ENCODE results near the gene SHQ1.

Gene SHQ1

DNA sequence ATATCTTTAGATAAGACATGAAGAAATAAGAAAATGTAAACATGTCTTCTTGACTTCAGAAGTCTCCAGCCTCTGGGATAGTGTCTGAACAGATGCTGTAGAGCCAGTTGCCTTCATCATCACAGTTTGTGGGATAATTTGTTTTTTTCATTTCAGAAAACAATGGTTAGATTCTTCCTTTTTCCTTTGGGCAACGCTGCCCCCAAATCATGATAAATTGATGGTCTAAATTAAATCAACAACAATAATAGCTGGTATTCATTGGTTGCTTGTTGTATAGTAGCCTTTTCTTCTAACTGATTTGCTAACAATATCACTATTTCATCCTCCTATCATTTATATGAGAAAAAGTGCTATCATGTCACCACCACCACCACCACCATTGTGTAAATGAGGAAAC, 12.6 kb upstream of the SHQ1 start:
- no peaks in the 10 kb centered on the region for H3K9me3 ChIP-seq (ENCODE audit: low read depth, low read length)
- no peak overlapping the region for H3K4me3 ChIP-seq
- no peak overlapping the region for H3K27ac ChIP-seq
- H3K36me3 ChIP-seq (ENCODE audit: insufficient read depth, low read length): no peaks in the 10 kb centered on the region
- no peak overlapping the region for H3K9ac ChIP-seq (ENCODE audit: insufficient read length)
- DNase-seq (ENCODE audit: low read depth, low spot score): no peak
- TF ChIP-seq EZH2 (IDR thresholded peaks at IDR 0.05): no peak
- no peak for TF ChIP-seq POLR2AphosphoS5 (IDR thresholded peaks at IDR 0.05; ENCODE audit: borderline replicate concordance, low read depth, low read length)
- TF ChIP-seq FOXP2 (optimal IDR thresholded peaks at IDR 0.05; ENCODE audit: control extremely low read depth, extremely low read length, insufficient read depth): no peak

DNA sequence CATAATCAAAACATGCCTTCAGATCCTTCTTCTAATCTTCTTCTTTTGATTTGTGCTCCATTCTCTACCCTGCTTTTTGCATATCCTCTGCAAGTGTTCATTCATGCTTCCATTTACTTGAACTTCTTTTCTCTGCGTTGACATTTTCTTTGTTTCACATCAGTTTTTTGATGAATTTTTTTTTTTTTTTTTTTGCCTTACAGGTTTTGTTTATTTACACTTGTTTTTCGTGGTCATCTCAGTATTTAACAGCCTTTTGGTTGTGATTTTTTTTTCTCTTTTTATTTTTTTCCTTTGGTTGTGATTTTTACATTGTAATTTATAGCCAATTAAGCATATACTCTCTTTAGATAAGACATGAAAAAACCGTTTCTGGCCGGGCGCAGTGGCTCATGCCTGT, 11.8 kb upstream of the SHQ1 start:
- TF ChIP-seq POLR2AphosphoS5 (IDR thresholded peaks at IDR 0.05; ENCODE audit: borderline replicate concordance, low read depth, low read length) (no peak), FOXP2 (optimal IDR thresholded peaks at IDR 0.05; ENCODE audit: control extremely low read depth, extremely low read length, insufficient read depth) (no peak), EZH2 (IDR thresholded peaks at IDR 0.05) (no peak)
- H3K9me3 ChIP-seq (ENCODE audit: low read depth, low read length): no peaks in the 10 kb centered on the region

DNA sequence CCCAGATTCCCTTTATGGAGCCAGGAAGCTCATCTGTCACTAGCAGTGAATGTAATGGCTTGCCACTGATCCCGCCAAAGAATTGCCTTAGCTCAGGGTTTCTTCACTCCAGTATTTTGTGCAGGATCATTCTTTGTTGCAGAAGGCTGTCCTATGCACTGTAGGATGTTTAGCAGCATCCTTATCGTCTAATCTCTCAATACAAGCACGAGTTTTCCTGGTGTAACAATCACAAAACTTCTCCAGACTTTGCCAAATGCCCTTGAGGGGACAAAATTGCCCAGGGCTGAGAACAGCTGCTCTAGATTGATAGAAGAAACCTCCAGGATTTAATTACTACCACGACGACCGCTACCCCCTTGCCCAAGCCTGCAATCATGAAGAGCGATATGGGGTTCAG, 6.8 kb upstream of the SHQ1 start:
- no peak for TF ChIP-seq EZH2 (IDR thresholded peaks at IDR 0.05)
- TF ChIP-seq FOXP2 (optimal IDR thresholded peaks at IDR 0.05; ENCODE audit: control extremely low read depth, extremely low read length, insufficient read depth): no peak
- TF ChIP-seq POLR2AphosphoS5 (IDR thresholded peaks at IDR 0.05; ENCODE audit: borderline replicate concordance, low read depth, low read length): no peak

More for the DNA sequence above, 11.8 kb upstream of the SHQ1 start:
- Histone ChIP-seq H3K27ac (no peak overlapping the region), H3K36me3 (ENCODE audit: insufficient read depth, low read length) (no peaks in the 10 kb centered on the region), H3K9ac (ENCODE audit: insufficient read length) (no peak overlapping the region), H3K4me3 (no peak overlapping the region)
- DNase-seq (ENCODE audit: low read depth, low spot score): no peak

DNA sequence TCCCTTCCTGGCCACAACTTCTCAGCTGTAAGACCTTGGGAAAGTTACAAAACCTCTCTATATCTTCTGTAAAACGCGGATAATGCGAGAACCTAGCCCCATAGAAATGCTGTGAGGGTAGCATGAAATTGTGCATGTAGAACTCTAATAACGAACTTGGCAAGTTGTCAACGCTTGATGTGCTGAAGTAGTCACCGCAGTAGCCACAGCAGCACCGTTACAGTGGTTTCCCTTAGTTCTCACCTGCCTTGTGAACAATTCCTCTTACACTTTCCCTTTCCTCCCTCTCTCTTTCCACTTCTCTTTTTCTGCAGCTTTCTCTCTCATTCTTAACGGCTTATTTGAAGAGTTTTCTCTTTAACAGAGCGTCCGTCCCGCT, 447 bp upstream of the SHQ1 start:
- H3K27ac ChIP-seq: no peak overlapping the region
- H3K9me3 ChIP-seq (ENCODE audit: low read depth, low read length): no peaks in the 10 kb centered on the region
- H3K9ac ChIP-seq (ENCODE audit: insufficient read length): no peak overlapping the region
- TF ChIP-seq FOXP2 (optimal IDR thresholded peaks at IDR 0.05; ENCODE audit: control extremely low read depth, extremely low read length, insufficient read depth) (no peak), POLR2AphosphoS5 (IDR thresholded peaks at IDR 0.05; ENCODE audit: borderline replicate concordance, low read depth, low read length) (no peak), EZH2 (IDR thresholded peaks at IDR 0.05) (no peak)
- H3K4me3 ChIP-seq: peak overlapping the region; percentile 86
- H3K36me3 ChIP-seq (ENCODE audit: insufficient read depth, low read length): no peaks in the 10 kb centered on the region
- DNase-seq (ENCODE audit: low read depth, low spot score): no peak

More for the DNA sequence above, 6.8 kb upstream of the SHQ1 start:
- no peak for DNase-seq (ENCODE audit: low read depth, low spot score)
- Histone ChIP-seq H3K9me3 (ENCODE audit: low read depth, low read length) (no peaks in the 10 kb centered on the region), H3K9ac (ENCODE audit: insufficient read length) (no peak overlapping the region), H3K27ac (no peak overlapping the region), H3K36me3 (ENCODE audit: insufficient read depth, low read length) (no peaks in the 10 kb centered on the region), H3K4me3 (no peak overlapping the region)

DNA sequence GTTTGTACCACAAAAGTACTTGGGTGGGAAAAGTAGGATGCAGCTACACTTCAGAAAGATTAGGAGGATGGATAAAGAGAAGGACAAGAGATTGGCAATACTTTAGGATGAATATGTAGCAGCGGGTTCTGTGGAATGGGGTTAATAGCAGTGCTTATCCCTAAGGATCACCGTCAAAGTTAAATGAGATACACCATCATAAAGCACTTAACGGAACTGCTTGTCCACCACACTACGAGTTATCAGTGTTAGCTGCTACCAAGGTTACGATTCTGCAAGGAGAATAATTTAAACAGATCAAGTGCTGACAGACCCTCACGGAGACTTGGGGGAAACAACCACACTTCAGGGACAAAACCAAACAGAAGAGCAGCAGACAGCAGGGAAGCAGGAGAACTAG, 963 bp downstream of the SHQ1 start:
- TF ChIP-seq POLR2AphosphoS5 (IDR thresholded peaks at IDR 0.05; ENCODE audit: borderline replicate concordance, low read depth, low read length) (no peak), FOXP2 (optimal IDR thresholded peaks at IDR 0.05; ENCODE audit: control extremely low read depth, extremely low read length, insufficient read depth) (no peak), EZH2 (IDR thresholded peaks at IDR 0.05) (no peak)
- no peak overlapping the region for H3K27ac ChIP-seq
- H3K9me3 ChIP-seq (ENCODE audit: low read depth, low read length): no peaks in the 10 kb centered on the region
- H3K36me3 ChIP-seq (ENCODE audit: insufficient read depth, low read length): no peaks in the 10 kb centered on the region
- H3K9ac ChIP-seq (ENCODE audit: insufficient read length): peak overlapping the region; percentile 64
- H3K4me3 ChIP-seq: peak overlapping the region; percentile 86
- DNase-seq (ENCODE audit: low read depth, low spot score): no peak

DNA sequence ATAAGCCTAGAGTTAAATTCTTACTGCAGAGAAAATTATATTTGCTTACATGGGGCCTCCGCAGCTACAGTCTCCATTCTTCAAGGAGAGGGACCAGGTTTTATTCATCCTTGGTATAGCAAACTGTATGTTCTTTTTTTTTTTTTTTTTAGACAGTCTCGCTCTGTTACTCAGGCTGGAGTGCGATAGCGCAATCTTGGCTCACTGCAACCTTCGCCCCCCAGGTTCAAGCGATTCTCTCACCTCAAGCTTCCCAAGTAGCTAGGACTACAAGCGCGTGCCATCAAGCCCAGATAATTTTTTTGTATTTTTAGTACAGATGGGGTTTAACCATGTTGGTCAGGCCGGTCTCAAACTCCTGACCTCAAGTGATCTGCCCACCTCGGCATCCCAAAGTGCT, 2.1 kb downstream of the SHQ1 start:
- H3K9me3 ChIP-seq (ENCODE audit: low read depth, low read length): no peaks in the 10 kb centered on the region
- no peak for TF ChIP-seq EZH2 (IDR thresholded peaks at IDR 0.05)
- no peak for TF ChIP-seq FOXP2 (optimal IDR thresholded peaks at IDR 0.05; ENCODE audit: control extremely low read depth, extremely low read length, insufficient read depth)
- TF ChIP-seq POLR2AphosphoS5 (IDR thresholded peaks at IDR 0.05; ENCODE audit: borderline replicate concordance, low read depth, low read length): no peak
- DNase-seq (ENCODE audit: low read depth, low spot score): no peak
- H3K36me3 ChIP-seq (ENCODE audit: insufficient read depth, low read length): peaks cover 11% of the 10 kb centered on the region
- no peak overlapping the region for H3K9ac ChIP-seq (ENCODE audit: insufficient read length)
- H3K4me3 ChIP-seq: no peak overlapping the region
- H3K27ac ChIP-seq: no peak overlapping the region

DNA sequence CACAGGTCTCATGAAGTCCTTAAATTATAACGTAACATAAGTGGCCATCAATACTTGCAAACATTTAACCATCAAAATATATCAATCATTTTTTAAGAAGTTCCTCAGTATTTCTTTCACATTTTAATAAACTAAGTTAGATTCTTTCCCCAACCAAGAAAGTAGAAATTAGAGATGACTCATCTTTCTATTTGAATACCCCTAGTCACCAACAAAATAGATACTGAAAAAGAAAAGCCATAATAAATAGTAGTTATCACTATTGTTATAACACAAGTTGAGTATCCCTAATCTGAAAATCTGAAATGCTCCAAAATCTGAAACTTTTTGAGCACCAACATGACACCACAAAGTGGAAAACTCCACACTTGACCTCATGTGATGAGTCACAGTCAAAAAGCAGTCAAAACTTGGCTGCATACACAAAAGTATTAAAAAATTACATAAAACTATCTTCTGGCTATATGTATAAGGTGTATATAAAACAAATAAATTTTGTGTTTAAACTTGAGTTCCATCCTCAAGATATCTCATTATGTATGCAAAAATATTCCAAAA, 3.7 kb downstream of the SHQ1 start:
- Histone ChIP-seq H3K9ac (ENCODE audit: insufficient read length) (no peak overlapping the region), H3K36me3 (ENCODE audit: insufficient read depth, low read length) (peaks cover 17% of the 10 kb centered on the region), H3K27ac (no peak overlapping the region), H3K9me3 (ENCODE audit: low read depth, low read length) (no peaks in the 10 kb centered on the region), H3K4me3 (no peak overlapping the region)
- DNase-seq (ENCODE audit: low read depth, low spot score): no peak
- TF ChIP-seq FOXP2 (optimal IDR thresholded peaks at IDR 0.05; ENCODE audit: control extremely low read depth, extremely low read length, insufficient read depth) (no peak), EZH2 (IDR thresholded peaks at IDR 0.05) (no peak), POLR2AphosphoS5 (IDR thresholded peaks at IDR 0.05; ENCODE audit: borderline replicate concordance, low read depth, low read length) (no peak)

DNA sequence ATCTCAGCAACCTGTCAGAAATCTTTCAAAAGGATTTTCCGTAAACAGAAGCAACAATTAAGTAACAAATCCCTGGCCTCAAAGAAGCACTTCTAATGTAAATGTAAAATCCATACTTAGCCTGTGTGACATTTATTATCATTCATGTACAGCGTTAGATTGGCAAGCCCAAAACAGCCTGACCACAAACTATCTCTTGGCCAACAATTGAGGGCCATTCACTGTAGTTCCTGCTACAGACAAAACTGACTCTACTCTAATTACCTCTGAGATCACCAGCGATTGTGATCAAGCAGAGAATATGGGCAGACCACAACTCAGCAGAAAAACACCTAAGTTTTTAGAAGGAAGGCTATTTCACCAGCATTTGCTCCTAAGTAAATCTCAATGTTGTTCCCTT, 9.2 kb downstream of the SHQ1 start:
- Histone ChIP-seq H3K9me3 (ENCODE audit: low read depth, low read length) (no peaks in the 10 kb centered on the region), H3K4me3 (no peak overlapping the region), H3K27ac (no peak overlapping the region), H3K9ac (ENCODE audit: insufficient read length) (no peak overlapping the region), H3K36me3 (ENCODE audit: insufficient read depth, low read length) (peaks cover 24% of the 10 kb centered on the region)
- TF ChIP-seq FOXP2 (optimal IDR thresholded peaks at IDR 0.05; ENCODE audit: control extremely low read depth, extremely low read length, insufficient read depth) (no peak), EZH2 (IDR thresholded peaks at IDR 0.05) (no peak), POLR2AphosphoS5 (IDR thresholded peaks at IDR 0.05; ENCODE audit: borderline replicate concordance, low read depth, low read length) (no peak)
- no peak for DNase-seq (ENCODE audit: low read depth, low spot score)

DNA sequence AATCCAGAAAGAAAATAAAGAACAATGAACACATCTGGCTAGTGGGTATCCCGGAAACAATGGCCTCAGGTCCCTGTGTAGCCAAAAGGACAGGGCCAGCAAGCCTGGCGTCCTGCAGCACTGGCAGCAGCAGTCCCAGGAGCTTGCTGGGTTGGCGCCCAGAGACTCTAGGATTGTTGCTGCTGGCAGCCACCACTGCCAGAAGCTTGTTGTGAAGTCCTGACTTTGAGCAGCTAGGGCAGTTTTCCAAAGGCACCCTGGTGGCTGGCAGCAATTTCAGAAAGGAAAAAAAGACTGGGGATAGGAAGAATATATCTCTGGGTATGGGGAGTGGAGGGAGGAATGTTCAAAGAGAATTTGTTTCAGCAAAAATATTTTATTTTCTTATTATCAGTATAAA, 11.3 kb downstream of the SHQ1 start:
- TF ChIP-seq FOXP2 (optimal IDR thresholded peaks at IDR 0.05; ENCODE audit: control extremely low read depth, extremely low read length, insufficient read depth) (no peak), POLR2AphosphoS5 (IDR thresholded peaks at IDR 0.05; ENCODE audit: borderline replicate concordance, low read depth, low read length) (no peak), EZH2 (IDR thresholded peaks at IDR 0.05) (no peak)
- H3K27ac ChIP-seq: no peak overlapping the region
- no peak overlapping the region for H3K4me3 ChIP-seq
- H3K36me3 ChIP-seq (ENCODE audit: insufficient read depth, low read length): peaks cover 21% of the 10 kb centered on the region
- H3K9me3 ChIP-seq (ENCODE audit: low read depth, low read length): no peaks in the 10 kb centered on the region
- no peak overlapping the region for H3K9ac ChIP-seq (ENCODE audit: insufficient read length)
- DNase-seq (ENCODE audit: low read depth, low spot score): no peak

All from SK-N-MC (cell line).